Spinal cord (tissue), 10 donors: ENCODE results near the gene GPC6. TPM values are rescaled to one million over a fixed set of nuclear protein-coding genes. Genes with fewer than 3 reads are reported as not detected.

ENCODE experiments used
- DNase-seq, 6 donors: peaks; one replicate each; pipeline versions ENCODE4 v3.0.0 to v3.0.0-alpha.2; 2013 to 2015; ENCODE audit warnings: low spot score in 6 of 6, low read depth in 4 of 6
- H3K27ac ChIP-seq: one replicate; pipeline ENCODE4 v1.5.1; 2013; ENCODE audit warnings: low read depth, low read length, control low read depth
- H3K27me3 ChIP-seq: one replicate; pipeline ENCODE4 v1.6.1; 2013; ENCODE audit warnings: low read length; ENCODE audit not compliant: control insufficient read depth, insufficient read depth
- H3K36me3 ChIP-seq: one replicate; pipeline ENCODE4 v1.6.1; 2013; ENCODE audit warnings: low read length; ENCODE audit not compliant: control insufficient read depth, insufficient read depth
- H3K4me1 ChIP-seq: one replicate; pipeline ENCODE4 v1.6.1; 2013; ENCODE audit warnings: low read length; ENCODE audit not compliant: control insufficient read depth, insufficient read depth
- H3K4me3 ChIP-seq: one replicate; pipeline ENCODE4 v1.5.1; 2013; ENCODE audit warnings: low read depth, low read length, control low read depth
- H3K9me3 ChIP-seq: one replicate; pipeline ENCODE4 v1.6.1; 2013; ENCODE audit warnings: low read length; ENCODE audit not compliant: control insufficient read depth, insufficient read depth
- WGBS: methylation state at CpG from one replicate; pipeline ENCODE4 v1.1.5; 2013; ENCODE audit warnings: missing lambda C conversion rate; ENCODE audit not compliant: insufficient coverage; 5-methylcytosine and 5-hydroxymethylcytosine counted together
- polyA plus RNA-seq, 2 donors: library from polyadenylated mRNA; unstranded; fragments of 120-200 nt; gene quantifications; one replicate each; pipeline ENCODE4 v1.2.1, GENCODE V29; 2013; ENCODE audit not compliant: insufficient read length in 2 of 2
- total RNA-seq, 2 donors: library from RNA; depleted of rRNA in 1 of 2; stranded (reverse); fragments of 120-200 nt in 1 of 2; fragments of >200 nt in 1 of 2; gene quantifications; one replicate each; pipeline versions ENCODE4 v1.2.3 to v1.2.4, GENCODE V29; 2013 to 2014
- donor health status: healthy.

The GPC6 gene
- total and polyA plus RNA-seq, 4 donors, result 19.8 to 109 (median 46.0) TPM

GRCh38 chr13:93304134-93304533 lies 77.5 kb downstream of the GPC6 start:
- no peak for DNase-seq
- no peaks in the 10 kb centered on the region for H3K9me3 ChIP-seq
- 87% methylated on average over 3 of the region's 5 CpGs for WGBS
- no peaks in the 10 kb centered on the region for H3K27me3 ChIP-seq
- H3K27ac ChIP-seq, result no peak overlapping the region
- no peaks in the 10 kb centered on the region for H3K36me3 ChIP-seq
- no peak overlapping the region for H3K4me3 ChIP-seq
- no peaks in the 10 kb centered on the region for H3K4me1 ChIP-seq

GRCh38 chr13:93304868-93305613 lies 78.4 kb downstream of the GPC6 start:
- Histone ChIP-seq H3K27ac (no peak overlapping the region), H3K9me3 (no peaks in the 10 kb centered on the region), H3K36me3 (no peaks in the 10 kb centered on the region), H3K27me3 (no peaks in the 10 kb centered on the region), H3K4me3 (no peak overlapping the region), H3K4me1 (no peaks in the 10 kb centered on the region)
- WGBS, result 86% methylated on average over 1 of the region's 6 CpGs
- DNase-seq, result peak in 1 of 6 donors; percentile 10

- H3K27me3 ChIP-seq, result no peaks in the 10 kb centered on the region
- H3K36me3 ChIP-seq, result no peaks in the 10 kb centered on the region
- H3K27ac ChIP-seq, result no peak overlapping the region
- DNase-seq, result no peak
- no peaks in the 10 kb centered on the region for H3K9me3 ChIP-seq
- peaks cover 2% of the 10 kb centered on the region for H3K4me1 ChIP-seq
- no peak overlapping the region for H3K4me3 ChIP-seq
Measured at GRCh38 chr13:93305886-93306285, 79.3 kb downstream of the GPC6 start.

GRCh38 chr13:93307136-93307535 lies 80.5 kb downstream of the GPC6 start:
- Histone ChIP-seq H3K36me3 (no peaks in the 10 kb centered on the region), H3K27me3 (no peaks in the 10 kb centered on the region), H3K4me3 (no peak overlapping the region), H3K27ac (no peak overlapping the region), H3K4me1 (peaks cover 2% of the 10 kb centered on the region), H3K9me3 (no peaks in the 10 kb centered on the region)
- no peak for DNase-seq

GRCh38 chr13:93307651-93308050 lies 81.0 kb downstream of the GPC6 start:
- Histone ChIP-seq H3K36me3 (no peaks in the 10 kb centered on the region), H3K9me3 (no peaks in the 10 kb centered on the region), H3K27ac (no peak overlapping the region), H3K4me1 (peaks cover 2% of the 10 kb centered on the region), H3K27me3 (no peaks in the 10 kb centered on the region), H3K4me3 (no peak overlapping the region)
- DNase-seq, result no peak
- no CpG with 5 or more reads among the region's 5 CpGs for WGBS

- Histone ChIP-seq H3K4me1 (peaks cover 2% of the 10 kb centered on the region), H3K4me3 (no peak overlapping the region), H3K36me3 (no peaks in the 10 kb centered on the region), H3K27me3 (no peaks in the 10 kb centered on the region), H3K9me3 (no peaks in the 10 kb centered on the region), H3K27ac (no peak overlapping the region)
- DNase-seq, result peak; percentile 7 to 84 (median 26)
- WGBS, result 17% methylated on average over 1 of the region's 7 CpGs
Measured at GRCh38 chr13:93309886-93310523, 83.4 kb downstream of the GPC6 start.

GRCh38 chr13:93316841-93317240 lies 90.2 kb downstream of the GPC6 start:
- Histone ChIP-seq H3K9me3 (no peaks in the 10 kb centered on the region), H3K4me1 (no peaks in the 10 kb centered on the region), H3K4me3 (no peak overlapping the region), H3K36me3 (no peaks in the 10 kb centered on the region), H3K27me3 (no peaks in the 10 kb centered on the region), H3K27ac (no peak overlapping the region)
- DNase-seq, result no peak
- no CpG with 5 or more reads among the region's 3 CpGs for WGBS

GRCh38 chr13:93318534-93319254 lies 92.1 kb downstream of the GPC6 start:
- WGBS, result 88% methylated on average over 2 of the region's 4 CpGs
- H3K27ac ChIP-seq, result no peak overlapping the region
- no peaks in the 10 kb centered on the region for H3K9me3 ChIP-seq
- H3K27me3 ChIP-seq, result no peaks in the 10 kb centered on the region
- H3K4me1 ChIP-seq, result no peaks in the 10 kb centered on the region
- H3K36me3 ChIP-seq, result no peaks in the 10 kb centered on the region
- no peak overlapping the region for H3K4me3 ChIP-seq
- no peak for DNase-seq

- no CpG with 5 or more reads among the region's 3 CpGs for WGBS
Measured at GRCh38 chr13:93320942-93321341, 94.3 kb downstream of the GPC6 start.

More at GRCh38 chr13:93320942-93321341, 94.3 kb downstream of the GPC6 start:
- no peaks in the 10 kb centered on the region for H3K4me1 ChIP-seq
- no peak overlapping the region for H3K4me3 ChIP-seq
- no peaks in the 10 kb centered on the region for H3K27me3 ChIP-seq
- no peaks in the 10 kb centered on the region for H3K9me3 ChIP-seq
- no peak overlapping the region for H3K27ac ChIP-seq
- no peaks in the 10 kb centered on the region for H3K36me3 ChIP-seq
- DNase-seq, result no peak
